ENCODE measurements around the gene IRX5. TPM values are rescaled to one million over a fixed set of nuclear protein-coding genes. Genes with fewer than 3 reads are reported as not detected.

Gene IRX5
- 1 to 10 TPM; 7.9 to 9.3 (median 8.7) TPM for polyA plus RNA-seq (ENCODE audit: insufficient read length in 3 of 3)
- long read RNA-seq, donor 1, transcript IRX5-202 (3 exons, 2,401 nt): major isoform, 6 of 7 reads
- long read RNA-seq, donor 1, partial matches to known transcripts: 0 of 7 reads
- long read RNA-seq, donor 1, other reads (novel, unspliced or antisense): 0 of 7 reads
- long read RNA-seq, donor 2, partial matches to known transcripts: 0 of 4 reads
- long read RNA-seq, donor 2, other reads (novel, unspliced or antisense): 0 of 4 reads
- long read RNA-seq, donor 3, transcript IRX5-202 (3 exons, 2,401 nt): major isoform, 5 of 8 reads
- long read RNA-seq, donor 3, partial matches to known transcripts: 0 of 8 reads
- long read RNA-seq, donor 3, other reads (novel, unspliced or antisense): 0 of 8 reads
- long read RNA-seq, donor 4, transcript IRX5-202 (3 exons, 2,401 nt): major isoform, 5 of 5 reads
- long read RNA-seq, donor 4, partial matches to known transcripts: 0 of 5 reads
- long read RNA-seq, donor 4, other reads (novel, unspliced or antisense): 0 of 5 reads
- long read RNA-seq, donor 5, partial matches to known transcripts: 0 of 2 reads
- long read RNA-seq, donor 5, other reads (novel, unspliced or antisense): 0 of 2 reads
- long read RNA-seq, donor 6, partial matches to known transcripts: 11 of 14 reads
- long read RNA-seq, donor 6, other reads (novel, unspliced or antisense): 0 of 14 reads
- long read RNA-seq, donor 7, partial matches to known transcripts: 6 of 10 reads
- long read RNA-seq, donor 7, other reads (novel, unspliced or antisense): 0 of 10 reads
- long read RNA-seq, donor 8: 0 reads
- long read RNA-seq, donor 9, transcript IRX5-202 (3 exons, 2,401 nt): major isoform, 5 of 5 reads
- long read RNA-seq, donor 9, partial matches to known transcripts: 0 of 5 reads
- long read RNA-seq, donor 9, other reads (novel, unspliced or antisense): 0 of 5 reads
- long read RNA-seq, donor 10, partial matches to known transcripts: 0 of 4 reads
- long read RNA-seq, donor 10, other reads (novel, unspliced or antisense): 0 of 4 reads
- long read RNA-seq, donor 11, transcript IRX5-202 (3 exons, 2,401 nt): major isoform, 6 of 7 reads
- long read RNA-seq, donor 11, partial matches to known transcripts: 0 of 7 reads
- long read RNA-seq, donor 11, other reads (novel, unspliced or antisense): 0 of 7 reads
- long read RNA-seq, donor 12, partial matches to known transcripts: 0 of 3 reads
- long read RNA-seq, donor 12, other reads (novel, unspliced or antisense): 0 of 3 reads
- long read RNA-seq, donor 13, partial matches to known transcripts: 6 of 6 reads
- long read RNA-seq, donor 13, other reads (novel, unspliced or antisense): 0 of 6 reads
- long read RNA-seq, donor 14: 0 reads
- long read RNA-seq, donor 15: 0 reads
- long read RNA-seq, donor 16, partial matches to known transcripts: 19 of 23 reads
- long read RNA-seq, donor 16, other reads (novel, unspliced or antisense): 0 of 23 reads

- DNase-seq: peak; percentile 86
Observed at GRCh38 chr16:54930005-54930868, at the start of gene IRX5. Gene IRX5 (plus strand): TSS chr16:54930865. CDS start chr16:54931199, 334 bp downstream.

GRCh38 chr16:54882556-54882955 lies 48.1 kb upstream of the IRX5 start:
- no peak for DNase-seq

GRCh38 chr16:54883358-54883757 lies 47.3 kb upstream of the IRX5 start:
- DNase-seq: no peak

GRCh38 chr16:54886078-54886477 lies 44.6 kb upstream of the IRX5 start:
- no peak for DNase-seq

- no peak for DNase-seq
Observed at GRCh38 chr16:54890381-54890780, 40.3 kb upstream of the IRX5 start.

- no peak for DNase-seq
Observed at GRCh38 chr16:54891346-54891745, 39.3 kb upstream of the IRX5 start.

- DNase-seq: no peak
Observed at GRCh38 chr16:54892981-54893380, 37.7 kb upstream of the IRX5 start.

GRCh38 chr16:54897930-54898329 lies 32.7 kb upstream of the IRX5 start:
- no peak for DNase-seq

GRCh38 chr16:54901606-54902005 lies 29.1 kb upstream of the IRX5 start:
- no peak for DNase-seq

- no peak for DNase-seq
Observed at GRCh38 chr16:54903047-54903446, 27.6 kb upstream of the IRX5 start.

GRCh38 chr16:54911079-54911478 lies 19.6 kb upstream of the IRX5 start:
- DNase-seq: no peak

GRCh38 chr16:54912720-54913119 lies 17.9 kb upstream of the IRX5 start:
- no peak for DNase-seq

- DNase-seq: no peak
Observed at GRCh38 chr16:54921206-54921824, 9.3 kb upstream of the IRX5 start.

GRCh38 chr16:54923055-54923473 lies 7.6 kb upstream of the IRX5 start:
- no peak for DNase-seq

GRCh38 chr16:54923988-54924387 lies 6.7 kb upstream of the IRX5 start:
- DNase-seq: no peak

- no peak for DNase-seq
Observed at GRCh38 chr16:54926166-54926838, 4.4 kb upstream of the IRX5 start.

- DNase-seq: no peak
Observed at GRCh38 chr16:54927125-54928015, 3.3 kb upstream of the IRX5 start.

GRCh38 chr16:54928016-54928356 lies 2.7 kb upstream of the IRX5 start:
- DNase-seq: no peak
